Suprapubic skin (tissue), 4 donors: ENCODE measurements around the gene SFTPA1. TPM values are rescaled to one million over a fixed set of nuclear protein-coding genes. Genes with fewer than 3 reads are reported as not detected.
"Not testable (repeated sequence)": the region's sequence is repeated elsewhere in the genome, so short reads cannot be mapped to it uniquely, and the experiment has no call there.

Experiments
- DNase-seq, 2 donors: peaks; one replicate each; pipeline ENCODE4 v3.0.0-alpha.2; 2019; ENCODE audit warnings: low spot score in 2 of 2
- H3K27ac ChIP-seq: fragments of 200-600 bp; sonication (generic); one replicate; pipeline ENCODE4 v1.5.1; 2019
- H3K27me3 ChIP-seq: fragments of 200-600 bp; sonication (generic); one replicate; pipeline ENCODE4 v1.5.1; 2019
- H3K36me3 ChIP-seq: fragments of 200-600 bp; sonication (generic); one replicate; pipeline ENCODE4 v1.5.1; 2019
- H3K4me1 ChIP-seq: fragments of 200-600 bp; sonication (generic); one replicate; pipeline ENCODE4 v1.5.1; 2019
- H3K4me3 ChIP-seq: fragments of 200-600 bp; sonication (generic); one replicate; pipeline ENCODE4 v1.5.1; 2019; ENCODE audit warnings: mild to moderate bottlenecking
- H3K9me3 ChIP-seq: fragments of 200-600 bp; sonication (generic); one replicate; pipeline ENCODE4 v1.5.1; 2019
- EP300 ChIP-seq: sonication (generic); formaldehyde crosslinking; IDR thresholded peaks from one replicate; pipeline ENCODE4 v1.6.1; 2017; ENCODE audit warnings: antibody characterized with exemption
- POLR2A ChIP-seq, 2 donors: fragments of 450-650 bp; IDR thresholded peaks; one replicate each; pipeline ENCODE4 v1.6.1; 2017; ENCODE audit warnings: antibody characterized with exemption in 2 of 2, mild to moderate bottlenecking in 2 of 2, moderate library complexity in 2 of 2
- POLR2AphosphoS5 ChIP-seq, 3 donors: sonication (generic); formaldehyde crosslinking; IDR thresholded peaks; one replicate each; pipeline ENCODE4 v1.6.1; 2017; ENCODE audit warnings: antibody characterized with exemption in 3 of 3
- WGBS: methylation state at CpG from one replicate; pipeline ENCODE4 v1.1.5; 2018; 5-methylcytosine and 5-hydroxymethylcytosine counted together
- total RNA-seq, 4 donors: library from RNA; depleted of rRNA; stranded (reverse); fragments of >200 nt; gene quantifications; one replicate each; pipeline ENCODE4 v1.1.0, GENCODE V29; 2016
- TF ChIP-seq, protein P1 (sequence below), 2 donors: fragments of 200-600 bp in 1 of 2; fragments of 450-650 bp in 1 of 2; sonication (generic) in 1 of 2; IDR thresholded peaks; one replicate each; pipeline ENCODE4 v1.5.1; 2016 to 2019; ENCODE audit warnings: antibody characterized with exemption in 2 of 2, mild to moderate bottlenecking in 1 of 2, moderate library complexity in 1 of 2

Gene SFTPA1
- total RNA-seq, 4 donors from 2014 or later = not detected

DNA sequence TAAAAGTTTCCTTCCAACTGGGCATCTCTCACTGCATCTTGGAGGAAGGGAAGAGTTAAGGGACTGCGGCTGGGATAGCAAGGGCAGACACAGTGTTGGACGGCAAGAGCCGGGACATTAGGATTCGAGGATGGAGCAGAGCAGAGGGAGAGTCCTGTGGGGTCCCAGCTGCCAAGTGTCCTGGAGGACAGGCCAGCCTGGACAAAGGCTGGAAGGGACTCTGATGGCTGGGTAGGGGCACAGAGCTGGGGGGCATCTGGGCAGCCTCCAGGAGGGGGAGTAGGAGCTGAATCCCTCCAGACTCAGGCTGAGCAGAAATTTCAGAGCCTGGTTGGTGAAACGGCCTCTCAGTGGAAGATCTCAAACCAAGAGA, 19.2 kb downstream of the SFTPA1 start:
- Histone ChIP-seq H3K27me3 (no peaks in the 10 kb centered on the region), H3K36me3 (no peaks in the 10 kb centered on the region), H3K4me1 (no peaks in the 10 kb centered on the region), H3K27ac (no peak overlapping the region), H3K4me3 (no peak overlapping the region), H3K9me3 (peaks cover 7% of the 10 kb centered on the region)
- no peak for TF ChIP-seq EP300
- TF ChIP-seq POLR2A (IDR thresholded peaks at IDR 0.05) = no peak
- TF ChIP-seq, protein P1, sequence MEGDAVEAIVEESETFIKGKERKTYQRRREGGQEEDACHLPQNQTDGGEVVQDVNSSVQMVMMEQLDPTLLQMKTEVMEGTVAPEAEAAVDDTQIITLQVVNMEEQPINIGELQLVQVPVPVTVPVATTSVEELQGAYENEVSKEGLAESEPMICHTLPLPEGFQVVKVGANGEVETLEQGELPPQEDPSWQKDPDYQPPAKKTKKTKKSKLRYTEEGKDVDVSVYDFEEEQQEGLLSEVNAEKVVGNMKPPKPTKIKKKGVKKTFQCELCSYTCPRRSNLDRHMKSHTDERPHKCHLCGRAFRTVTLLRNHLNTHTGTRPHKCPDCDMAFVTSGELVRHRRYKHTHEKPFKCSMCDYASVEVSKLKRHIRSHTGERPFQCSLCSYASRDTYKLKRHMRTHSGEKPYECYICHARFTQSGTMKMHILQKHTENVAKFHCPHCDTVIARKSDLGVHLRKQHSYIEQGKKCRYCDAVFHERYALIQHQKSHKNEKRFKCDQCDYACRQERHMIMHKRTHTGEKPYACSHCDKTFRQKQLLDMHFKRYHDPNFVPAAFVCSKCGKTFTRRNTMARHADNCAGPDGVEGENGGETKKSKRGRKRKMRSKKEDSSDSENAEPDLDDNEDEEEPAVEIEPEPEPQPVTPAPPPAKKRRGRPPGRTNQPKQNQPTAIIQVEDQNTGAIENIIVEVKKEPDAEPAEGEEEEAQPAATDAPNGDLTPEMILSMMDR (IDR thresholded peaks at IDR 0.05) = no peak
- no peak for DNase-seq
- 84% methylated on average over 5 of the region's 5 CpGs for WGBS

DNA sequence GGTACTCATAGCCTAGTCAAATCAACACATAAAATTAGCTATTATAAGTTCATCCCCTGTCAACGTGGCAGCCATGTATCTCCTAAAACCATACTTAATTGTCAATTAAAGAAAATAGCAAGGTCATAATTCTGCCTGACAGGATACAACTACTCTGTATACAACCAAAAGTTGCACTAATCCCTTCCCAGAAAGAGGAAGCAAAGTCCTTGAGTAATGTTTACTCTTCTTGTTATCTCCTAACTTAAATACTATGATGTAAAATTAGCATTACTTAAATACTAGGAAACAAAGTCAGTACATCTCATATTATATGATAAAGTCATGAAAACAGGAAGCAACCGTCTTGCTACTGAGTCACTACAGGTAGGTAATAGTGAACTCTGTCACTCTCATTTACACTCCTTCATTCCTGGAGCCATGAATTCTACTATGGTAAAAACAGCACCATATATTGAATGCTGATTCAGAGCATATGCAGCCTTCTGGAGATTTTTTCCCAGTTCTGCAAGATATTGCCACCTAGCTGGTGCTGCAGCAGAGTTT, 26.0 kb downstream of the SFTPA1 start:
- not testable (repeated sequence) for H3K4me1 ChIP-seq, H3K4me3 ChIP-seq, H3K9me3 ChIP-seq, H3K27ac ChIP-seq, H3K36me3 ChIP-seq, H3K27me3 ChIP-seq, DNase-seq
- WGBS = 83% methylated on average over 2 of the region's 2 CpGs

DNA sequence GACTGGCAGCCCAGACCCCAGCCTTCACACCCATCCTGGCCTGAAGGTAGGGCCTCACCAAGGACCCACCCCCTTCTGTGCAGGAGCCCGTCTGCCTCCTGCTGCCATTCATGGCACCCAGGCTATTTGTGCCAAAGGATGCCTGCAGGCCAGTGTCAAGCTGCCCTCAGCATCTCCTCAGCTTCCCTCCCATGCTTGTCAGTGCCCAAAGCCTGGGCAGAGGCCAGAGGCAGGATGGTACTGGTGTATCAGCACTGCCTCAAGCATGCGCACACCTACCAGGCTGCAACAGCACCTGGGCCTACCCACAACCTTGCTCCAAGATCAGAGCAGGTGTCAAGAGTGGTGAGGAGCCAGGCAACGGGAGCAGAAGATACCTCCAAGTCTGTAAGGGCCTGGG, 27.6 kb downstream of the SFTPA1 start:
- H3K9me3 ChIP-seq = no peaks in the 10 kb centered on the region
- 96% methylated on average over 3 of the region's 3 CpGs for WGBS
- no peak for TF ChIP-seq POLR2AphosphoS5 (IDR thresholded peaks at IDR 0.05)
- TF ChIP-seq POLR2A (IDR thresholded peaks at IDR 0.05) = no peak
- TF ChIP-seq EP300 = no peak
- TF ChIP-seq, protein P1 (IDR thresholded peaks at IDR 0.05) = no peak

DNA sequence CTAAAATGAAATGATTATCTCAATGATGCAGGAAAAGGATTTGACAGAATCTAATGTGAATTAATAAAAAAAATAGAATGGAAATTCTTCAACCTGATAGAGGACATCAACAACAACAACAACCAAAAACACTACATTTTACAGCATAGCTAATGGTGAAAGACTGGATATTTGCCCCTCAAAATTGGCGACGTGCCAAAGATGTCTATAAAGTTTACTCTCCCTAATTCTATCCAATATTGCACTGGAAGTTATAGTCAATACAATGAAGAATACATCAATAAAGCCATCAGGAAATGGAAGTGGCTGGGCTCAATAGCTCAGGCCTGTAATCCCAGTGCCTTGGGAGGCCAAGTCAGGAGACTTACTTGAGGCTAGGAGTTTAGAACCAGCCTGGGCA, 42.0 kb downstream of the SFTPA1 start:
- DNase-seq, H3K27ac ChIP-seq, H3K36me3 ChIP-seq, H3K9me3 ChIP-seq, H3K4me3 ChIP-seq, H3K27me3 ChIP-seq, H3K4me1 ChIP-seq: not testable (repeated sequence)
- 72% methylated on average over 2 of the region's 2 CpGs for WGBS

More for the DNA sequence above, 27.6 kb downstream of the SFTPA1 start:
- no peak for DNase-seq
- Histone ChIP-seq H3K27me3 (no peaks in the 10 kb centered on the region), H3K4me3 (no peak overlapping the region), H3K36me3 (no peaks in the 10 kb centered on the region), H3K4me1 (no peaks in the 10 kb centered on the region), H3K27ac (no peak overlapping the region)

DNA sequence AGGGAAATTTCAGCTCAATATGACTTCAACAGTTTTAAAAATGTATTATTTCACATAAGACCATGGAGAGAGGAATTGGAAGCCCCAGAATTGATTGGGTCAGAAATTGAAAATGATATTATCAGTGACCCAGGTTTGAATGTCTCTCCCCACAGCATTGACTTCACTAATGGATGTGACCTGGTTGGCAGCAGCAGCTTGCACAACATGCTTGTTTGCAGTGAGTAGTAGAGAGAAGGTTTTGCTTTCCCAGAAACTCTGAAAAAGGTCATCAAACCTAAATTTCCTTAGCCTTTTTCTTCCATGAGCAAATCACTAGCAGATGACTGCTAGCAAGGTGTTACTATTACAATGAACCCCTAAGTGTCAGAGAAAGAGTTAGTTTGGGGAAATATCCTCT, 52.5 kb downstream of the SFTPA1 start:
- H3K4me3 ChIP-seq, DNase-seq, H3K4me1 ChIP-seq, H3K36me3 ChIP-seq, H3K27ac ChIP-seq, H3K9me3 ChIP-seq, H3K27me3 ChIP-seq: not testable (repeated sequence)

DNA sequence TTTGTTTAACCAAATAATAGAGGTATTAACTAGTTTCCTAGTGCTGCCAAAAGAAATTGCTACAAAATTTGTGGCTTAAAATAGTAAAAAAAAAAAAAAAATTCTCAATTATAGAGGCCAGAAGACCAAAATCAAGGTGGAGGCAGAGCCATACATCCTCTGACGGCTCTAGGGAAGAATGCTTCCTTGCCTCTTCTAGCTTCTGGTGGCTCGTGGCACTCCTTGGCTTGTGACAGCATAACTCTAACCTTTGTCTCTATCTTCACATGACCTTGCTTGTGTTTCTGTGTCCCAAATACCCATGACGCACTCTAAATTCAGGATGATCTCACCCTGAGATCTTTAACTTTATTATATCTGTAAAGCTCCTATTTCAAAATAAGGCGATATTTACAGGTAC, 53.9 kb downstream of the SFTPA1 start:
- 51% methylated on average over 3 of the region's 4 CpGs for WGBS
- not testable (repeated sequence) for H3K27ac ChIP-seq, H3K4me1 ChIP-seq, H3K36me3 ChIP-seq, H3K27me3 ChIP-seq, DNase-seq, H3K4me3 ChIP-seq, H3K9me3 ChIP-seq

Other genes starting within 250 kb of the SFTPA1 start
- 10 to 100 TPM in 2 of 4 donors, 1 to 10 TPM in 2; 8.9 to 17.3 (median 12.8) TPM for gene ZCCHC24, start 165.3 kb upstream of the SFTPA1 start, total RNA-seq
- gene EIF5AL1, start 98.4 kb upstream of the SFTPA1 start, total RNA-seq = under 1 TPM in 3 of 4 donors, not detected in 1; 0.23 to 0.52 (median 0.47) TPM
- gene SFTPA2, start 50.5 kb upstream of the SFTPA1 start, total RNA-seq = not detected
- under 1 TPM in 3 of 4 donors, not detected in 1; 0.11 to 0.25 (median 0.24) TPM for gene NUTM2B, start 92.3 kb downstream of the SFTPA1 start, total RNA-seq
- not detected for gene NUTM2E, start 215.8 kb downstream of the SFTPA1 start, total RNA-seq